ENCODE measurements around the gene CMPK1.

The CMPK1 gene

GRCh38 chr1:47396671-47397196 lies 63.1 kb downstream of the CMPK1 start:
- DNase-seq: no peak

- no peak for DNase-seq
Observed at GRCh38 chr1:47399138-47399845, 65.7 kb downstream of the CMPK1 start.

- DNase-seq: no peak
Observed at GRCh38 chr1:47399846-47400155, 66.2 kb downstream of the CMPK1 start.

GRCh38 chr1:47401761-47402160 lies 68.2 kb downstream of the CMPK1 start:
- DNase-seq: no peak

- DNase-seq: no peak
Observed at GRCh38 chr1:47402591-47402990, 69.0 kb downstream of the CMPK1 start.

- no peak for DNase-seq
Observed at GRCh38 chr1:47403321-47403910, 69.8 kb downstream of the CMPK1 start.

GRCh38 chr1:47405697-47406096 lies 72.1 kb downstream of the CMPK1 start:
- peak; percentile 26 to 38 (median 26) for DNase-seq

- no peak for DNase-seq
Observed at GRCh38 chr1:47406966-47407365, 73.4 kb downstream of the CMPK1 start.

- DNase-seq: no peak
Observed at GRCh38 chr1:47407481-47407880, 73.9 kb downstream of the CMPK1 start.

GRCh38 chr1:47409311-47410067 lies 75.9 kb downstream of the CMPK1 start:
- no peak for DNase-seq

- DNase-seq: peak in 1 of 4 experiments; percentile 32
Observed at GRCh38 chr1:47410068-47410455, 76.5 kb downstream of the CMPK1 start.

- DNase-seq: peak; percentile 37 to 59 (median 56)
Observed at GRCh38 chr1:47411436-47411835, 77.8 kb downstream of the CMPK1 start.

- DNase-seq: no peak
Observed at GRCh38 chr1:47412437-47412836, 78.8 kb downstream of the CMPK1 start.

- DNase-seq: no peak
Observed at GRCh38 chr1:47415728-47416318, 82.2 kb downstream of the CMPK1 start, which contains the start of gene FOXE3. Gene FOXE3, plus strand, starts transcription at chr1:47416285. Its CDS starts 31 bp downstream, at chr1:47416316.

GRCh38 chr1:47416319-47417169 lies 83.0 kb downstream of the CMPK1 start:
- peak in 1 of 4 experiments; percentile 31 for DNase-seq

GRCh38 chr1:47417170-47418044 lies 83.8 kb downstream of the CMPK1 start:
- no peak for DNase-seq

GRCh38 chr1:47418122-47418521 lies 84.5 kb downstream of the CMPK1 start:
- no peak for DNase-seq

GRCh38 chr1:47418681-47419325 lies 85.2 kb downstream of the CMPK1 start:
- DNase-seq: no peak

- no peak for DNase-seq
Observed at GRCh38 chr1:47420547-47420946, 87.0 kb downstream of the CMPK1 start.

GRCh38 chr1:47423872-47424271 lies 90.3 kb downstream of the CMPK1 start:
- no peak for DNase-seq
